ENCODE data around the gene KCNT2. TPM values are rescaled to one million over a fixed set of nuclear protein-coding genes. Genes with fewer than 3 reads are reported as not detected.
"Not testable (repeated sequence)": the region's sequence is repeated elsewhere in the genome, so short reads cannot be mapped to it uniquely, and the experiment has no call there.

Gene KCNT2
- total RNA-seq, 1 donor from 2014 or later, result 26.1 TPM

- Mint-ChIP-seq H3K4me1 (ENCODE audit: low read depth) (no peaks in the 10 kb centered on the region), H3K9me3 (ENCODE audit: low read depth) (peaks cover 6% of the 10 kb centered on the region), H3K4me3 (ENCODE audit: low read depth) (no peak overlapping the region), H3K36me3 (ENCODE audit: insufficient read depth) (peaks cover 11% of the 10 kb centered on the region), H3K27ac (no peak overlapping the region), H3K27me3 (no peaks in the 10 kb centered on the region)
- DNase-seq (ENCODE audit: low spot score, unreplicated experiment), result no peak
- TF ChIP-seq CTCF (IDR thresholded peaks at IDR 0.05; ENCODE audit: unreplicated experiment), result no peak
These were observed 312.5 kb downstream of the KCNT2 start for GRCh38 chr1:196295766-196296165.

- DNase-seq (ENCODE audit: low spot score, unreplicated experiment), result no peak
- Mint-ChIP-seq H3K36me3 (ENCODE audit: insufficient read depth) (peaks cover 11% of the 10 kb centered on the region), H3K27ac (no peak overlapping the region)
These were observed 329.4 kb downstream of the KCNT2 start for GRCh38 chr1:196278816-196279215.

GRCh38 chr1:196277860-196278259 is 330.4 kb downstream of the KCNT2 start:
- DNase-seq (ENCODE audit: low spot score, unreplicated experiment), result no peak
- TF ChIP-seq CTCF (IDR thresholded peaks at IDR 0.05; ENCODE audit: unreplicated experiment), result no peak
- H3K4me3 Mint-ChIP-seq (ENCODE audit: low read depth), result no peak overlapping the region
- H3K27me3 Mint-ChIP-seq, result no peaks in the 10 kb centered on the region
- no peak overlapping the region for H3K27ac Mint-ChIP-seq
- H3K36me3 Mint-ChIP-seq (ENCODE audit: insufficient read depth), result peaks cover 11% of the 10 kb centered on the region
- no peaks in the 10 kb centered on the region for H3K9me3 Mint-ChIP-seq (ENCODE audit: low read depth)
- no peaks in the 10 kb centered on the region for H3K4me1 Mint-ChIP-seq (ENCODE audit: low read depth)

More at GRCh38 chr1:196278816-196279215, 329.4 kb downstream of the KCNT2 start:
- Mint-ChIP-seq H3K27me3 (no peaks in the 10 kb centered on the region), H3K4me3 (ENCODE audit: low read depth) (no peak overlapping the region), H3K4me1 (ENCODE audit: low read depth) (no peaks in the 10 kb centered on the region), H3K9me3 (ENCODE audit: low read depth) (no peaks in the 10 kb centered on the region)
- no peak for TF ChIP-seq CTCF (IDR thresholded peaks at IDR 0.05; ENCODE audit: unreplicated experiment)

- H3K4me3 Mint-ChIP-seq (ENCODE audit: low read depth), result no peak overlapping the region
- DNase-seq (ENCODE audit: low spot score, unreplicated experiment), result no peak
- no peaks in the 10 kb centered on the region for H3K27me3 Mint-ChIP-seq
- peaks cover under 1% of the 10 kb centered on the region for H3K36me3 Mint-ChIP-seq (ENCODE audit: insufficient read depth)
- no peaks in the 10 kb centered on the region for H3K9me3 Mint-ChIP-seq (ENCODE audit: low read depth)
- no peaks in the 10 kb centered on the region for H3K4me1 Mint-ChIP-seq (ENCODE audit: low read depth)
- no peak overlapping the region for H3K27ac Mint-ChIP-seq
- no peak for TF ChIP-seq CTCF (IDR thresholded peaks at IDR 0.05; ENCODE audit: unreplicated experiment)
These were observed 336.9 kb downstream of the KCNT2 start for GRCh38 chr1:196271212-196271947.

GRCh38 chr1:196263086-196263485 is 345.2 kb downstream of the KCNT2 start:
- H3K4me1 Mint-ChIP-seq (ENCODE audit: low read depth); H3K27ac Mint-ChIP-seq; H3K27me3 Mint-ChIP-seq; DNase-seq (ENCODE audit: low spot score, unreplicated experiment); H3K36me3 Mint-ChIP-seq (ENCODE audit: insufficient read depth); H3K4me3 Mint-ChIP-seq (ENCODE audit: low read depth); H3K9me3 Mint-ChIP-seq (ENCODE audit: low read depth): not testable (repeated sequence)

GRCh38 chr1:196260270-196260669 is 348.0 kb downstream of the KCNT2 start:
- TF ChIP-seq CTCF (IDR thresholded peaks at IDR 0.05; ENCODE audit: unreplicated experiment), result no peak
- Mint-ChIP-seq H3K36me3 (ENCODE audit: insufficient read depth) (no peaks in the 10 kb centered on the region), H3K4me3 (ENCODE audit: low read depth) (no peak overlapping the region), H3K27me3 (no peaks in the 10 kb centered on the region), H3K9me3 (ENCODE audit: low read depth) (no peaks in the 10 kb centered on the region), H3K27ac (no peak overlapping the region), H3K4me1 (ENCODE audit: low read depth) (no peaks in the 10 kb centered on the region)
- DNase-seq (ENCODE audit: low spot score, unreplicated experiment), result no peak
